Mesothelial cell of epicardium (in vitro differentiated cells): ENCODE results near the gene IMPG2. TPM values are rescaled to one million over a fixed set of nuclear protein-coding genes. Genes with fewer than 3 reads are reported as not detected.

ENCODE experiments used
- DNase-seq, 2 experiments: peaks; one replicate each; pipeline ENCODE4 v3.0.0; 2021; ENCODE audit warnings: low spot score in 2 of 2; ENCODE audit not compliant: unreplicated experiment in 2 of 2
- H3K27ac Mint-ChIP-seq: 2 replicates; pipeline ENCODE4 v1.8.0; 2021; ENCODE audit warnings: mixed read lengths
- H3K27me3 Mint-ChIP-seq: 2 replicates; pipeline ENCODE4 v1.8.0; 2021; ENCODE audit warnings: low read depth, mixed read lengths
- H3K36me3 Mint-ChIP-seq: 2 replicates; pipeline ENCODE4 v1.8.0; 2021; ENCODE audit warnings: mixed read lengths
- H3K4me1 Mint-ChIP-seq: 2 replicates; pipeline ENCODE4 v1.8.0; 2021; ENCODE audit warnings: mixed read lengths
- H3K4me3 Mint-ChIP-seq: 2 replicates; pipeline ENCODE4 v1.8.0; 2021; ENCODE audit warnings: mild to moderate bottlenecking, moderate library complexity, mixed read lengths
- H3K9me3 Mint-ChIP-seq: 2 replicates; pipeline ENCODE4 v1.8.0; 2021; ENCODE audit warnings: mixed read lengths
- CTCF ChIP-seq: fragments of 200-600 bp; sonication (generic); IDR thresholded peaks from one replicate; pipeline ENCODE4 v1.5.0; 2021; ENCODE audit warnings: antibody characterized with exemption; ENCODE audit not compliant: unreplicated experiment
- total RNA-seq: library from RNA; stranded (reverse); gene quantifications from 3 replicates; pipeline ENCODE4 v1.2.1, GENCODE V29; 2021

Gene IMPG2
- total RNA-seq, 1 donor from 2014 or later: 0.69 TPM

DNA sequence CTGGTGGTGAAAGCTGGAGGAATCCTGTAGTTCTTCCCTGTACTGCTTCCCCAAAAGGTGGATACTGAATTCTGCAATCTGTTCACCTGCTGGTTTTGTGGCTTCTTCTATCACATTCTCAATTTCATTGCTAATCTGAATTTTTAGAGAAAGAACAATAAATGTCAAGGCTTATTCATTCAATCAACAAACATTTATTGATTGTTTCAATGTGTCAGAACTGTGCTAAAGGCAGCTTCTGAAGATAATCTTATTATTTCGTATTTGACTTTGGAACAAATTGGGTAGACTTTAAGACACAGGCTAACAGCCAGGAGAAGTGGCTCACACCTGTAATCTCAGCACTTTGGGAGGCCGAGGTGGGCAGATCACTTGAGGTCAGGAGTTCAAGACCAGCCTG lies 46.8 kb downstream of the IMPG2 start:
- H3K4me3 Mint-ChIP-seq: no peak overlapping the region
- no peaks in the 10 kb centered on the region for H3K9me3 Mint-ChIP-seq
- H3K27me3 Mint-ChIP-seq: no peaks in the 10 kb centered on the region
- no peak overlapping the region for H3K27ac Mint-ChIP-seq
- H3K4me1 Mint-ChIP-seq: peaks cover 6% of the 10 kb centered on the region
- TF ChIP-seq CTCF: no peak
- H3K36me3 Mint-ChIP-seq: no peaks in the 10 kb centered on the region
- no peak for DNase-seq

GRCh38 chr3:101273156-101273555 lies 47.2 kb downstream of the IMPG2 start:
- Mint-ChIP-seq H3K4me1 (peaks cover 6% of the 10 kb centered on the region), H3K27me3 (no peaks in the 10 kb centered on the region), H3K36me3 (no peaks in the 10 kb centered on the region), H3K27ac (no peak overlapping the region), H3K4me3 (no peak overlapping the region), H3K9me3 (no peaks in the 10 kb centered on the region)
- no peak for TF ChIP-seq CTCF
- no peak for DNase-seq

DNA sequence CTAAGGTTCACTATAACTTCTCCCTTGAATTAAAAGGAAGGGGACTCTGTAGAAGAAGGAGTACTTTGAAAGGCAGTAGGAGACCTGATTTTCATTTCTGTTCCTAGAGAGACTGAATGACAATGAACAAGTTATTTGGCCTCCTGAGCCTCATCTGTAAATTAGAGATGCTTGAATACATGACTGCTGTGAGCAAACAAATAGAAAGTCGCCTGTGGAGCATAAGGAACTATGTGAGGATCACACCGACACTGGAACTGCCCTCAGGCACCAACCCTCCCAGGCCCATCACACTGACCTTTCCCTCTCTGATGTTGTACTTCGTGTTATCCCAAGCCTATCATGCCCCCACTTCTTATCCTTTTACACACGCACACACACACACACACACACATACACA lies 48.6 kb downstream of the IMPG2 start:
- no peak for DNase-seq
- Mint-ChIP-seq H3K9me3 (no peaks in the 10 kb centered on the region), H3K27me3 (no peaks in the 10 kb centered on the region), H3K27ac (no peak overlapping the region), H3K4me1 (peaks cover 6% of the 10 kb centered on the region), H3K36me3 (no peaks in the 10 kb centered on the region), H3K4me3 (no peak overlapping the region)
- TF ChIP-seq CTCF: no peak

GRCh38 chr3:101270149-101270548 lies 50.2 kb downstream of the IMPG2 start:
- peaks cover 6% of the 10 kb centered on the region for H3K4me1 Mint-ChIP-seq
- no peak for DNase-seq
- H3K9me3 Mint-ChIP-seq: peaks cover 9% of the 10 kb centered on the region

DNA sequence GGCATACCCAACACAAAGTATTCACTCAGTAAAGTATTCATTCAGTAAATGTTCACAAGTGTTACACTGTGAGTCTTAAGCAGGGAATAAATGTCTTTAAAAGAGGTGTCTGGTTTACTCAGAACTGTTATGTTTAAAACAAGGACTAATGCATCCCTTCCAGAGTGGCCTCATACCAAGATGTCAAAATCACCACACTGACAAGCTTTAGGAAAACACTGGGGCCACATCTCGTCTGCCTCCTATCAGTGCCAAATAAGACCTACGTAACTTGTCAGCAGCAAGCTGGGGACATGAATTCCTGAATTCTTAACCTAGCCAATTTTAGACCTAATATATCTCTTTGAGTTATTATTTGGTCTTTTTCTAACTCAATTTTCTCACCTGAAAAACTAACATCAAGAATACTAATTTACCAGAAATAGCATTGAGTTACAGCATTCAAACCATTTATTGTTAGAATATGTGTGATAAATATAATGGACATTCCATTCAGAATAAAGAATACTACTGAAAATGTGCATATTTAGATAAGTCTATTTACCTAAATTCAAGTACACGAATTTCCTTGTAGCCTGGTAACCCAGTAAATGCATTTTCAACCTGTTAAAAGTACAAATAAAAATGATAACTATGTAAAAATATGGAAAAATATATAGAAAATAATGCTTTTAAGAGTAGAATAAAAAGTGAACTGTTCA lies 51.3 kb downstream of the IMPG2 start:
- H3K36me3 Mint-ChIP-seq: peaks cover 13% of the 10 kb centered on the region
- H3K4me3 Mint-ChIP-seq: no peak overlapping the region
- H3K9me3 Mint-ChIP-seq: peaks cover 19% of the 10 kb centered on the region
- no peak for TF ChIP-seq CTCF
- H3K4me1 Mint-ChIP-seq: peaks cover 6% of the 10 kb centered on the region
- H3K27ac Mint-ChIP-seq: no peak overlapping the region
- no peak for DNase-seq
- no peaks in the 10 kb centered on the region for H3K27me3 Mint-ChIP-seq

More at GRCh38 chr3:101270149-101270548, 50.2 kb downstream of the IMPG2 start:
- TF ChIP-seq CTCF: no peak
- Mint-ChIP-seq H3K27me3 (no peaks in the 10 kb centered on the region), H3K36me3 (peaks cover 7% of the 10 kb centered on the region), H3K4me3 (no peak overlapping the region), H3K27ac (no peak overlapping the region)
